NCI-H2081 treated with DMSO at 0.1 percent for 48 hours (cell line): ENCODE results near the gene RNF14.

Experiments
- DNase-seq: peaks from one replicate; lab custom pipeline; 2025; lab: John Stamatoyannopoulos, UW

Gene RNF14

DNA sequence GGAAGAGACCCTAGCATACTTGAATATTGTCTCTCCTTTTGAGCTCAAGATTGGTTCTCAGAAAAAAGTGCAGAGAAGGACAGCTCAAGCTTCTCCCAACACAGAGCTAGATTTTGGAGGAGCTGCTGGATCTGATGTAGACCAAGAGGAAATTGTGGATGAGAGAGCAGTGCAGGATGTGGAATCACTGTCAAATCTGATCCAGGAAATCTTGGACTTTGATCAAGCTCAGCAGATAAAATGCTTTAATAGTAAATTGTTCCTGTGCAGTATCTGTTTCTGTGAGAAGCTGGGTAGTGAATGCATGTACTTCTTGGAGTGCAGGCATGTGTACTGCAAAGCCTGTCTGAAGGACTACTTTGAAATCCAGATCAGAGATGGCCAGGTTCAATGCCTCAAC, 9.5 kb downstream of the RNF14 start:
- DNase-seq = no peak

DNA sequence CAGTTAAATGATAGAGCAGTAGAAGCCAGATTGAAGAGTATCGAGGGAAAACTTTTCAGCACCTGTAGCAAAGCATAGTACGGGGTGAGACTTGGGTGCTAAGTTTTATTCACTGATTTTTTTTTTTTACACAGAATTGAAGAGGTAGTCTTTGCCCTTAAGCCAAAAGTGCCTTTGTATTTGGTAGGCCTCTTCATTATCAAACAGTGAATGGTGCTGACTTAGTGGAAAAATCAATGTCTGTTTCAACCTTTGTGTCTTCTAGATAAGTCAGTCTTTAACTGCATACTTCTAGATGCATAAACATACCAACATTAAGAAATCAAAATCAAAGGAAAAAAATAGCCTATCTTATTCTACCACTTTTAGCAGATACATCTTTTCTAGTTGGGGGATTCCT, 13.7 kb downstream of the RNF14 start:
- no peak for DNase-seq

DNA sequence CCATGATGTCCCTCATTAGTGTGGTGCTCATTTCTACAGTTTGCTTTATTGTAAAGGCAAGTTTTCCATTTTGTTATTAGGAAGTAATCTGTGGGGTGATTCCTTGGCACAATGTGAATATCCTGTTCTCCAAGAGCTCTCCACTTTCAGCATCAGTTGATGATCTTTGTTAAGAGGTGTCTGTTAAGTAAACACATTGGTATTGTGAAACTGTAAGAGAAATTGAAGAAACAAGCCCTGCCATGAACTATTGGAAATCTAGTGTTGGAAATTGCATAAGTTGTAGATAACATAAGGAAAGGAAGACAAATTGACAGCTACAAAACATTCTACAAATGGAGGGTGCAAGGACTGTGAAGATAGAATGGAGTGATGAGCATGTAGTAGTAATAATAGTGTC, 17.2 kb downstream of the RNF14 start:
- no peak for DNase-seq

DNA sequence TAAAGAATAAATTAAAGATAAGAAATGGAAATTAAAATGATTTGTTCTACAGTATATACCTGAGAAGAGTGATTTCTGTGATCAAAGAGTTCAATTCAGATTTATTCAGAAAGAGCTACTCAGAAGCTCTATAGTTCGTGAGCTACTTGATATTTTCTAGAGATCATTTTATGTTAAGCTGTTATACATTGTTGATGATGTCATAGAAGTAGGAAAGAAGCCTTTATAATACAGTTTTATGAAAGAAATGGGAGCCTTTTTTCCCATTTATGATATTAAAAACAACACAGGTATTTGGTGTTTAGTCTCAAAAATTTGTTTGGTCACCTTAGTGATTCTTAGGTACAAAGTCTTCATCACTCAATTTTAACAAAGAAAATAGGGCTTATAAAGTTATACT, 20.8 kb downstream of the RNF14 start:
- no peak for DNase-seq

DNA sequence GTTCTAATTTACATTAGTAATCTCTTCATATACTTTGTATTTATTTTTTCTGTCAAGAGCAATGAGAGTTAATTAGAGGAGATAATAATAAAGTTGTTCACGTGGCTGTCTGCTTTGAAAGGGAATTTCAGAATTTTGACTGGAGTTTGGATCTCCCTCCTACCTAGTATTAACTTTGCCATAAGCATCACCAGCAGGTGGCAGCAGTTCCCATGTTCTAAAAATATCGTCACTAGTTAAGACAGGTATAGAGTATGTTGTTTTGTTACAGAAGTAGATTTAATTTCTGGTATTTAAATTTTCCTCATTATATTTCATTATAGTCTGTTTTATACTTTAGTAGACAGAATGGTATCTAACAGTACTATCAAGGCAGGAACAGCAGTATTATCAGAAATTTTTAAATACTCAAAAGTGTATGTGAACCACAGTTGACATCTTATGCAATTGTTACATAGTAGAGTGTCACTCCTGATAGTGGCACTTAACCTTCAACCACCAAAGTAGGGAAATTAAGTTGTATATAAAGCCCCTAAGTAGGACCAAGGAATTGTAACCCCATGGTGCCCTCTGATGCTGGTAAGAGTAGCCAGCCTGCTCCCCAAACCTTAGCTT, 23.6 kb downstream of the RNF14 start:
- DNase-seq = no peak

DNA sequence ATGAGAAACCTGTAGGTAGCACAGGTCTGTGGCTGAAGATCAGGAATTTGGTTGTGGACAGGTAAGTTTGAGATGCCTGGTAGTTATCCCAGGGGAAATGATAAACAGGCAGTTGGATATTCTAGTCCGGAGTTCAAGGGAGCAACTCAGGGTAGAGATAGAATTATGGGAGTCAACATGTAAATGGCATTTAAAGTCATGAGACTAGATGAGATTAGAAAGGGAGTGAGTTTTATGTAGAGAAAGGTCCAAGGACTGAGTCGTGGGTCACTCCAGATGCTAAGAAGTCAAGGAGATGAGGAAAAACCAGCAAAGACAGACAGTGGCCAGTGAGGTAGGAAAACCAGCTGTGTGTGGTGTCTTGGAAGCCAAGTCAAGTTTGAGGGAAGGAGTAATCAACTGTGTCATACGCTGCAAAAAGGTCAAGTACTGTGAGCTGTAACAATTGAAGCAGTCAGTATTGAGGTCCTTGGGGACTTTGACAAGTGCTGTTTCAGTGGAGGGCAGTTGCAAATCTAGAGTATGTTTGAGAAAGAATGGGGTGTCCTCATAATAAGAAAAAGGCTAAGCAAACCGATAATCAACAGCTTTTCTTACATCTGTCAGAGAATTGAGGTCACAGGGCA, 25.7 kb downstream of the RNF14 start:
- DNase-seq = no peak

DNA sequence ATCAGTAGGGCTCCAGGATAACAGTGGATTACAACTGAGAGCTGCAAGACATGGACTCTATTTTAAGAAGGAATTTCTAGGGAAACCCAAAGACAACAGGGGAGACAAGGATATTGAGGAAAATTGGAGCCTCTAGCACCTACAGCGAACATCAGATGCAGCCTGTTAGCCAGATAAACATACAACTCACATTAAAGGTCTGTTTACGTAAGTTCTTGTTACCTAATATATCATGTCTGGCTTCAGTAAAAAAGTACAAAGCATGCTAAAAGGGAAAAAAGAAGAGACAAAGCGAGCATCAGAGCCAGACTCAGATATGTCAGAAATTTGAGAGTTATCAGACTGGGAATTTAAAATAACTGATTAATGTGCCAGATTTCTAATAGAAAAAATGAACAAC, 26.8 kb downstream of the RNF14 start:
- DNase-seq = no peak

DNA sequence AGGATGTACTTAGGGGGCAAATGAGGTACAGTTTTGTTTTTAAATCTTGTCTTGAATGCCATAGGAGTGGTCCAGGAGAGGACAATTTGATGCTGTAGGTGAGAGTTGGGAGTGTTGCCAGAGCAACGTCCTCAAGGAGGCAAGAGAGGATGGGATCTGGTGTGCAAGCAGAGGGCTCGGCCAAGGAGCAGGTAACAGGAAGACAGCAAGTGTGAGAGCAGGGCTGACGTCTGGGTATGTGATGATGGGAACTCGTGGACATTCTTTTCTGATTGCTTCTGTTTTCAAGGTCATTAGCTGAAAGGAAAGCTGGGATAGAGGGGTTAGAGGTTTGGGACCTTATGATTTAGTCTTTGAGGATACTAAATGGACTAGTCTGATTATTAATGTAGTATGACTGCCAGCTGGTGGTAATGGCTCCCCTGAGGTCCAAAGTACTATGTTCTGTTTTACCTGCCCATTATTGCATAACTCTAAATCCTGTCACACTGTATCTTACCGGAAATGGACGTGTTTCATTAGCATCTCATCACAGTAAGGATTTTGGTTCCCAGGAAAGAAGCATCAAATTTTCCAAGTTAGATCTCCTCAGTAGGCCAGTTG, 28.6 kb downstream of the RNF14 start:
- no peak for DNase-seq

DNA sequence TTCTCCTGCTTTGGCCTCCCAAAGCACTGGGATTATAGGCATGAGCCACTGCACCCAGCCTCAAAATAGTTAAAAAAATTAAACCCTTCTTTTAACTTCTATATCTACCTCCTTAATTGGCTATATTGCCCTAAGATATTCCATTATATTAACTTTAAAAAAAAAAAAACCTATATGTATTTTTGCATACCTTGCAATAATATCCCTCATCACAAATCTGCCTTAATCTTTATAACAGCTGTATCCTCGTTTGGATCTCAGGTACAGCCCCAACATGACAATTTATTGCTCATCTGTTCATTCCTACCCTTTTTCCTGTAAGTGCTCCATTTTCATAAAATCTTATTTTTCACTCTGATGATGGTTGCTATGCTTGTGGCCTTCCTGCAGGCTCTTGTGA, 31.3 kb downstream of the RNF14 start:
- no peak for DNase-seq

DNA sequence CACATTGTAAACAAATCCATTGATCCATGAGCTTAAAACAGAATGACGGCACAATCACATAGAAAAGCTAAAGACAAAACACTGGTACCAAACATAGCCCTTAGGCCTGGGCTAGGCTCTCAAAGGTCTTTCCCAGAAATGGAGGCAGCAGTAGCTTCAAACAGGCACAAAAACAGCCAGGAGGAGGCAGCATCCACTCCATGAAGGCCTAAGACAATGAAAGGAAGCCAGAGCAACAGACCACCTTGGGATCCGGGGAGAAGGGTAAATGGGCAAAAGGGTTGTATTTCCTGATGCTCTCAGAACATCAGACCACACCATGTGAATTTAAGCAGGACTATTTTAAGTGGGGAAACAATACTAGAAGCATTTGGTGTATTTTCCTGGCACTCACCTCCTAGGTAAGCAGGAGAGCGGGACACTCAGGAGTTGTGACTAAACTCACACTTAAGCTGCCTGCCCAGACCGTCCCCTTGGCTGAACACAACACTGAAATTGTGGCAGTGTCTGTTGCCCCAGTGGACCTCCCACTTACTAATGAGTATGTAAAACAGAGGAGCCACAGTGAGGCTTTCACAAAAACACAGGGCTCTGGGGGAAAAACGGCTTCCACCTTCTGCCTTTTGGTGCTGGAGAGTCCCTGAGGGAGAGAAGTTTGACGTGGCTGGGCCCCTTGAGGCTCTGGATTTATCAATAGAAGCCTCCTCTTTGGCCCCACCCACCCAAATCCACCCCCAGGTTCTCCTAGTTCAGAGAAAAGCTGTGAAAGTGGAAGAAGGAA, 32.0 kb downstream of the RNF14 start:
- no peak for DNase-seq

DNA sequence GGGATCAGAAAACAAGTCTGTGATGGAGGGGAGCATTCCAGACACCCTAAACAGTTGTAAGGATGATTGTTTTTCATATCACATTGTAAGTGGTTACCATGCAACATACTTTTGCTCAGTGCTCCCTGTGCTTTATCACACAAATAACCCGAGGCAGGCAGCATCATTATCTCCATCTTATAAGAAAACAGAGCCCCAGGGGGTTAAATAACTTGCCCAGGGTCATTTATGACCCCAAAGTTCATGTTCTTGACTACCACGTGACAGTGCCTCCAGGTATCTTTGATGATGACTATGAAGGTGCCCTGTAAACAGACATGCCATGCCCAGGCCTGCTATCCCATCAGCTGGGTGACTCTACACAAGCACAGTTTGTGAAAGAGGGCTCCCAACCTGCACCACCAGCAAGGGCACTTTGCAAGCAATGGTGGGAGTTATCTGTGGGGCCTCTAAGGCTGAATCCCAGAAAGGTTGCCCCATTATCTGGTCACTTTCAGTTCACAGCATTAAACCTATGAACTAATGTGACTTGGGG, 34.4 kb downstream of the RNF14 start:
- no peak for DNase-seq

DNA sequence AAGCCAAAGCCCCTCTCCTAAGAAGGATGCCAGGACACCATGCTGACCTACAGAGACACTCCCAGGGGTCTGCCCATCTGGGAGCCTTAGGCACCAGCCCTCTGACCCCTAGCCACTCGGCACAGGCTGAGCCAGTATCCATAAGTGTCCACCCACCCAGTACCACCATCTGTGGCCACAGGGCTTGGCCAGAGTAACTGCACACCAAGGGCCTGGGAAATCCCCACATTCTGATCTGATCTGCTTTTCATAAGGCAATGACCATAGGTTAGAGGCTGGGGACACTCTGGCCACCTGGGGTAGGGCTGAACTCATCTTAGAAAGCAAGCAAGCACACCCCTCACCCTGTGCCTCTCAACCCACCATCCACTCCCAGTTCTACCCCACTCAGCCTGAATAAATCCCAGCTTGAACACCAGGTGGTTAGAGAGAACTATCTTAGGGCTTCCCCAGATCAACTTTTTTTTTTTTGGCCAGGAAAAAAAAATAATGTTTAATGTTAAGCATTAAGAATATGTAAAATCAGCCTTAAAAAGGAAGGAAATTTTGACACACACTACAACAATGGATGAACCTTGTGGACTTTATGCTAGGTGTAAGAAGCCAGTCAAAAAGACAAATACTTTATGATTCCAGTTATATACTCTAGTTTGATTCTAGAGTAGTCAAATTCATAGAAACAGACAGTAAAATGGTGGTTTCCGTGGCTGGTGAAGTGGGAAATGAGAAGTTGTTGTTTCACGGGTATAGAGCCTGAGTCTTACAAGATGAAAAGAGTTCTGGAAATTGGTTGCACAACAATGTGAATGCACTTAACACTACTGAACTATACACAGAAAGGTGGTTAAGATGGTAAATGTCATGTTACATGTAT, 37.7 kb downstream of the RNF14 start:
- no peak for DNase-seq

DNA sequence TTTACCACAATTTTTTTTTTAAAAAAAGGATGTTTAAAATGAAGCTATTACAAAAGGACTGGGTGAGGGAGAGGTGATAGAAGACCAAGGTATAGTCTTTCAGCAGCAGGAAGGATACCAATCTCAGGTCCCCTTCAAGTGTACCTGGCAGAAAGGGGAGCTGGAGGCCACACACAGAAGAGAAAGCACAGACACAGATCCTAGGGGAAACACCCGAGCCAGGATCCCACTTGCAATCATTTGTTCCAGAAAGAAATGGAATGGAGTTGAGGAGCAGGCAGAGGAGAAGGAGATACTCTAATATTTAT, 38.3 kb downstream of the RNF14 start:
- no peak for DNase-seq

DNA sequence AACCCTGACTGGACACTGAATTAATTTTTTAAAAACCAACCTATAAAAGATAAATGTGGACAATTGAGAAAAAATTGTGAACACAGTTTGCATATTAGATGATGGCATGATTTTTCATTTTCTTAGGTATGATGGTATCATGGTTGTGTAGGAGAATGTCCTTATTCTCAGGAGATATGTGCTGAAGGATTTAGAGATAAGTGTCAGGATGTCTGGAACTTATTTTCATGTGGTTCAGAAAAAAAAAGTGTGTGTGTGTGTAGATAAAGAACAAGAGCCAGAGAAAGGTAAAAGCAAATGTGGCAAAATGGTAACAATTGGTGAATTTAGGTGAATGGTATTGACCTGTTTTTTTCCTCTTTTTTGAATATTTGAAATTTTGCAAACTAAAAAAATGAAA, 39.9 kb downstream of the RNF14 start:
- no peak for DNase-seq

DNA sequence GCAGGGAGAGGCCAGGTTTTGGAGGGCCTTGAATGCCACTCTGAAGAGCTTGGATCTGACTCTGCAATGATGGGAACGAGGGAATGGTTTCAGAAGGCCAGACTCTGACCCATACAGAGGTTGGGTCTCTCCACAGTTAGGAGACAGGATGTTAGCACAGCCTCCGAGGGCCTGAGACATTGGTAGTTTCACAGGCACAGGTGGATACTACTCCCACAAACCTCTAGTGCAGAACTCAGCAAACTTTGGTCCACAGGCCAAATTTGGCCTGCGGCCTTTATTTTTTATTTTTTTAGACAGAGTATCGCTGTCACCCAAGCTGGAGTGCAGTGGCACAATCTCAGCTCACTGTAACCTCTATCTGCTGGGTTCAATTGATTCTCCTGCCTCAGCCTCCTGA, 41.0 kb downstream of the RNF14 start:
- DNase-seq = no peak

DNA sequence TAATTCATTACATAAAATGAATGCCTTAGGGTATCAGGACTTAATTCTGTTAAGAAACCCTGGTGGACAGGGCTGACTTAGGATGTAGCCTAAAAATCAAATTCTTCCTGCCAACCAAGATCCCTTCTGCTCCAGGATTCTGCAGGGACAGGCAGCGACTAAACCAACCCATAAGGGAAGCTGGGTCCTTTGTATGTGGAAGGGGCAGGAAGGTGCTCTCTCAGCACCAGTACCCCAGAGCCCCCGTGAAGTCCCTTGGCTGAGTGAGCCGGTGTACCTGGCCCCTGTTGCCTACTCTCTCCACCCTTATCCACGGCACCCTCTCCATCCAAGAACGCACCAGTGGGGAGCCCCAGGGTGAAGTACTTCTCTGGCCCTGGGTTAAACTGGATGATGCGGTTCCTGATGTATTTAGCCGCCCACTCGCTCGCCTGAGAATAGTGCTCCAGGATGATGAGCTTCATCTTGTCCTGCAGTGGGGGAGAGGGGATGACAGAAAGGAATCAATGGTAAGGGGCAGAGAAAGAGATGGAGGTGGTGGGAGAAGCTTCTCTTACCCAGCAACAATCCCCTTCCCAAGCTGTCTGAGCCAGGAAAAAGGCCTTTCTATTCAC, 42.8 kb downstream of the RNF14 start:
- DNase-seq = no peak

DNA sequence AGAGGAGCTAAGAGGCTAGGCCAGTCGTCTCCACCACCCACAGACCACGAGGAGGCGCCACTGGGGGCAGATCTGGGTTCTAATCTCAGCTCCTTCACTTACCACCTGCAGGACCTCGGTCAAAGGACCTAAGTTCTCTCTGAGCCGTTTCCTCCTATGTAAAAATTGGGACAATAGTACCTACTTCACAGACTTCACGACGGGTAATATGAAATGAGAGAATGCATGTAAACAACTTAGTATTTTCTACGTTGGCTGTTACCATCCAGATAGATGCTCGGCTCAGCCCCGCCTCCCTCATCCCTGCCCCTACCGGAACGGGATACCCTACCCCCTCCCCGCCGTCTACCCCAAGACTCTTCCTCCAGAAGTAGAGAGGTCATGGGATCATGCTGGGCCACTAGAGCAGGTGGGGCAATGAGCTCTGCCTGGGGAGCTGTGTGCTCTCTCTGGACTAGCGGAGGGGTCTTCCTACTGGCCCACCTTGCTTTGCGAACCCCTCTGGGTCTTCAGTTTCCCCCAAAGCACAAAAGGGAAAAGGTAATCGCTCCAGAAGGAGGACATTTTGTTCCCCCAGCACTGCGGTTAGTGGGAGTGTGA, 43.4 kb downstream of the RNF14 start:
- no peak for DNase-seq

DNA sequence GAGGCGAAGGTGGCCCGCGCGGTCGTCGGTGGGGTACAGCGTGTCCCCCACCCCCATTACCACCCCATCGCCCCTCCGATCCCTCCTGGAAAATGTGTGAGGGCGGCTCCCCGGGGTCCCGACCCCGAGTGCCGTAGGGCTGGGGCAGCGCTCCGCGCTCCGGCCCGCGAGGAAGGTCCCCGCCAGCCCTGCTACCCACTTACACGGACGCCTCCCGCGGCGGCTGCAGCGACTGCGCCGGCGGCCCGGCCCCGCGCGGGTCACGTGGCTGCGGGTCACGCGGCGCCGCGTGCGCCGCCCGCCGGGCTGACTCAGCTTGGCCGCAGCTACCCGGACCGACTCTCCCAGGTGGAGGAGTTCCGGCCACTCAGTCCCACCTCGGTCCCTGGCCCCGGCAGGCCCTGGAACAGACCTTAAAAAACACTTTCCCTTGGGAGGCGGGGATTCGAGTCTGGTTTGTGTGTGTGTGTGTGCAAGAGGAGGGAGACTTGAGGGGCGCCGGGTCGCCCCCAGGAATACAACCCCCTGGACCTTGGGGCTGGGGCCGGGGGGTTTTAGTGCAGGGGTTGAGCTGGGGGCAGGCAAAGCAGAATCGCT, 44.0 kb downstream of the RNF14 start, which contains the start of gene GNPDA1:
Gene GNPDA1, minus strand, starts transcription at position 236 of the 597 bp plus-strand sequence. CDS start 992 bp downstream, outside the sequence.
- no peak for DNase-seq

DNA sequence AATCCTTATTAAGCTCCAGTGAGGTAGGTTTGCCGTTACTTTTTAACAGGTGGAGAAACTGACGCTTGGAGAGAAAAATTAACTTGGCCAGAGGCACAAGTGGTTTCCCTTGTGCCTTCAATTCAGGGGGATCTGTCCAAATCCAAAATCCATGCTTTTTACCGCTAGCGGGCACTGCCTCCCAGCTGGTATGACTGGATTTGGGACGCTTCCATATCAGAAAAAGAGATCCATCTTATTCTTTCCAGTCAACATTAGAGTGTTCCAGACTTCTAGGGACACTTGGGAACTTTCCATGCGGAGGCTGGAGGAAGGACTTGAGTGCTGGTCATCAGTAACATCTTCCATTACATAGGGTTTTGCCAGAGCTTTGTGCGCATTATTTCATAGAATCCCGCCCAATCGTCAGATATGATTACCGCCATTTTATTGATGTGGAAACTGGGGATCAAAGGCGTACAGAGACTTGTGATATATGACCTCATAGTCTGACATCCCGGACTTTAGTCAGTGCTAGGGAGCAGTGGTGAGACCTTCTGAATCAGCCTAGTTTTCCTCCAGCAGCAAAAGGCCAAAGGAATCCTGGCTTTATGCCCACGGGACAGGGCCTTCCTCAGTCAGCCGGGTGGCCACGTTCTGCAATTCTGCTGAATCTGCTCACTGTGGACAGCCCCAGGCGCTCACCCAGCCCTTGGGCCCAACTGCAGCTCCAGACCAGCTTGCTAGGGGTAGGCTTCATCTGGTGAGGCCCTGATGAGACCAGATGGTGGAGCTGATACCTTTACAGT, 45.0 kb downstream of the RNF14 start:
- no peak for DNase-seq
